ENCODE measurements around the gene SIRPB2.

- TF ChIP-seq CTCF (IDR thresholded peaks at IDR 0.05) (no peak), POLR2A (IDR thresholded peaks at IDR 0.05) (no peak)
Observed at GRCh38 chr20:1431158-1431557, 60.1 kb downstream of the SIRPB2 start.
